ENCODE data around the gene CTSE. TPM values are rescaled to one million over a fixed set of nuclear protein-coding genes. Genes with fewer than 3 reads are reported as not detected.

The CTSE gene
- total RNA-seq, 1 experiment from 2014 or later, result 425 TPM

- Mint-ChIP-seq H3K9me3 (ENCODE audit: low read depth, unreplicated experiment) (no peaks in the 10 kb centered on the region), H3K4me3 (ENCODE audit: low read depth, unreplicated experiment) (no peak overlapping the region), H3K27me3 (ENCODE audit: unreplicated experiment) (no peaks in the 10 kb centered on the region), H3K36me3 (ENCODE audit: insufficient read depth, unreplicated experiment) (no peaks in the 10 kb centered on the region), H3K27ac (ENCODE audit: unreplicated experiment) (peak overlapping the region; percentile 43), H3K4me1 (ENCODE audit: low read depth, unreplicated experiment) (peaks cover 46% of the 10 kb centered on the region)
- TF ChIP-seq CTCF (IDR thresholded peaks at IDR 0.05; ENCODE audit: unreplicated experiment), result no peak
- no peak for DNase-seq
- intact Hi-C loops (cut with micrococcal nuclease; ENCODE audit: unreplicated experiment), result no loop called here
- BruUV-seq (replicated peaks), result no TSS peak
- CTCF ChIA-PET, result interaction anchor here (1.4 to 2.6 kb wide), 2 partner anchors 14 to 19 kb away, joined by 4 to 18 read pairs; partner anchors contain the start of gene SLC26A9
Measured at GRCh38 chr1:205962821-205963221, 60.9 kb downstream of the CTSE start.

- CTCF ChIA-PET, result interaction anchor here (1.3 to 2.6 kb wide), 3 partner anchors 9 to 19 kb away, joined by 4 to 18 read pairs (median 4); partner anchors contain the start of gene SLC26A9
- H3K27ac Mint-ChIP-seq (ENCODE audit: unreplicated experiment), result peak overlapping the region; percentile 43
- no TSS peak for BruUV-seq (replicated peaks)
- intact Hi-C loops (cut with micrococcal nuclease; ENCODE audit: unreplicated experiment), result no loop called here
- peaks cover 44% of the 10 kb centered on the region for H3K4me1 Mint-ChIP-seq (ENCODE audit: low read depth, unreplicated experiment)
- peak; percentile 86 for DNase-seq
- no peaks in the 10 kb centered on the region for H3K9me3 Mint-ChIP-seq (ENCODE audit: low read depth, unreplicated experiment)
- no peak overlapping the region for H3K4me3 Mint-ChIP-seq (ENCODE audit: low read depth, unreplicated experiment)
- TF ChIP-seq CTCF (IDR thresholded peaks at IDR 0.05; ENCODE audit: unreplicated experiment), result no peak
- peaks cover 3% of the 10 kb centered on the region for H3K27me3 Mint-ChIP-seq (ENCODE audit: unreplicated experiment)
- no peaks in the 10 kb centered on the region for H3K36me3 Mint-ChIP-seq (ENCODE audit: insufficient read depth, unreplicated experiment)
Measured at GRCh38 chr1:205961991-205962820, 61.5 kb downstream of the CTSE start.

DNA sequence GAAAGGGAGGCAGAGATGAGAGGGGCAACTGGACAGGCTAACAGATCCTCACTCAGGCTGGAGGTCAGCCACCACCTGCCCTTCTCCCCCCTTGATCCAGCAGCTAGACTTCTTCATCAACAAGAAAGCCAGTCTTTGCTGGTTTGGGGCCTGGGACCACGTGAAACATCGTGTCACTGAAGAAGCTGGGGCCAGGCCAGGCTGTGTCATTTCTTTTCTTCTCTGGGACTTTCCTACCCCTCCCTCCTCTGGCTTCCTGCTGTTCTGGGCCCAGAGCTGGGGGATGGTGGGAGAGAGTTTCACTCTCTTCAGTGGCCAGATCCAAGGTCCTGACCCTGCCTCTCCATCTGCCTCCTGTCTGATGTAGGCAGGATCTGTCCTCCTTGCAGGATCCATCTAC is 62.3 kb downstream of the CTSE start:
- CTCF ChIA-PET, result interaction anchor here (1.3 to 2.6 kb wide), 2 partner anchors 10 to 16 kb away, joined by 4 to 18 read pairs; no protein-coding TSS in a partner anchor
- H3K27me3 Mint-ChIP-seq (ENCODE audit: unreplicated experiment), result peaks cover 11% of the 10 kb centered on the region
- TF ChIP-seq CTCF (IDR thresholded peaks at IDR 0.05; ENCODE audit: unreplicated experiment), result no peak
- no TSS peak for BruUV-seq (replicated peaks)
- peaks cover 44% of the 10 kb centered on the region for H3K4me1 Mint-ChIP-seq (ENCODE audit: low read depth, unreplicated experiment)
- H3K27ac Mint-ChIP-seq (ENCODE audit: unreplicated experiment), result peak overlapping the region; percentile 43
- intact Hi-C loops (cut with micrococcal nuclease; ENCODE audit: unreplicated experiment), result no loop called here
- H3K36me3 Mint-ChIP-seq (ENCODE audit: insufficient read depth, unreplicated experiment), result no peaks in the 10 kb centered on the region
- H3K4me3 Mint-ChIP-seq (ENCODE audit: low read depth, unreplicated experiment), result no peak overlapping the region
- peak; percentile 49 for DNase-seq
- no peaks in the 10 kb centered on the region for H3K9me3 Mint-ChIP-seq (ENCODE audit: low read depth, unreplicated experiment)

- H3K4me1 Mint-ChIP-seq (ENCODE audit: low read depth, unreplicated experiment), result peaks cover 52% of the 10 kb centered on the region
- H3K9me3 Mint-ChIP-seq (ENCODE audit: low read depth, unreplicated experiment), result no peaks in the 10 kb centered on the region
- H3K36me3 Mint-ChIP-seq (ENCODE audit: insufficient read depth, unreplicated experiment), result no peaks in the 10 kb centered on the region
- intact Hi-C loops (cut with micrococcal nuclease; ENCODE audit: unreplicated experiment), result no loop called here
- no peak for DNase-seq
- CTCF ChIA-PET, result no interaction called here
- TF ChIP-seq CTCF (IDR thresholded peaks at IDR 0.05; ENCODE audit: unreplicated experiment), result no peak
- BruUV-seq (replicated peaks), result no TSS peak
- H3K27me3 Mint-ChIP-seq (ENCODE audit: unreplicated experiment), result peaks cover 27% of the 10 kb centered on the region
- no peak overlapping the region for H3K27ac Mint-ChIP-seq (ENCODE audit: unreplicated experiment)
- H3K4me3 Mint-ChIP-seq (ENCODE audit: low read depth, unreplicated experiment), result no peak overlapping the region
Measured at GRCh38 chr1:205959789-205960188, 63.9 kb downstream of the CTSE start.

Other genes with a start within 250 kb of the CTSE start
- 27.1 and 29.5 TPM in 2 replicates for gene RAB29, start 248.4 kb downstream of the CTSE start, total RNA-seq (2022)
- gene SLC41A1, start 210.7 kb downstream of the CTSE start, total RNA-seq (2022), result 27.8 and 31.9 TPM in 2 replicates
- gene PM20D1, start 173.8 kb downstream of the CTSE start, total RNA-seq (2022), result 0.26 and 0.32 TPM in 2 replicates
- gene SLC26A9, start 80.4 kb downstream of the CTSE start, total RNA-seq (2022), result 4.2 and 7.6 TPM in 2 replicates
- gene RAB7B, start 20.5 kb downstream of the CTSE start, total RNA-seq (2022), result 1.1 and 1.3 TPM in 2 replicates
- gene RHEX, start 29.3 kb upstream of the CTSE start, total RNA-seq (2022), result 75.1 and 88.9 TPM in 2 replicates
- gene AVPR1B, start 93.5 kb upstream of the CTSE start, total RNA-seq (2022), result not detected in 2 replicates
- 17.5 and 18.3 TPM in 2 replicates for gene FAM72A, start 178.9 kb upstream of the CTSE start, total RNA-seq (2022)
- 56.7 and 70.1 TPM in 2 replicates for gene SRGAP2, start 179.6 kb upstream of the CTSE start, total RNA-seq (2022)